Kidney epithelial cell (primary cell): ENCODE results near the gene USP34. TPM values are rescaled to one million over a fixed set of nuclear protein-coding genes. Genes with fewer than 3 reads are reported as not detected.
A peak's percentile ranks its signal among the peaks of the same experiment; 100 is the strongest.

Experiments
- DNase-seq: peaks from one replicate; pipeline ENCODE4 v3.0.0-alpha.2; 2010; ENCODE audit warnings: low read depth
- H3K27me3 ChIP-seq: 2 replicates; pipeline ENCODE4 v1.6.0; 2011; ENCODE audit warnings: low read length; ENCODE audit not compliant: control insufficient read depth, insufficient read depth
- H3K36me3 ChIP-seq: 2 replicates; pipeline ENCODE4 v1.5.1; 2011; ENCODE audit warnings: low read length; ENCODE audit not compliant: control insufficient read depth, insufficient read depth
- H3K4me3 ChIP-seq: 2 replicates; pipeline ENCODE4 v1.5.1; 2011; ENCODE audit warnings: low read depth, mild to moderate bottlenecking, control low read depth, low read length
- total RNA-seq: library from RNA; depleted of rRNA; stranded (reverse); fragments of >200 nt; gene quantifications from 2 replicates; pipeline ENCODE4 v1.2.3, GENCODE V29; 2015
- TF ChIP-seq, protein P1 (sequence below): IDR thresholded peaks from 2 replicates; pipeline ENCODE4 v1.5.1; 2011; ENCODE audit warnings: mild to moderate bottlenecking, moderate library complexity, low read length, control low read depth, inconsistent platforms; ENCODE audit not compliant: insufficient read depth, poor library complexity, severe bottlenecking

USP34 gene
- total RNA-seq, 1 donor from 2014 or later, result 90.0 TPM

DNA sequence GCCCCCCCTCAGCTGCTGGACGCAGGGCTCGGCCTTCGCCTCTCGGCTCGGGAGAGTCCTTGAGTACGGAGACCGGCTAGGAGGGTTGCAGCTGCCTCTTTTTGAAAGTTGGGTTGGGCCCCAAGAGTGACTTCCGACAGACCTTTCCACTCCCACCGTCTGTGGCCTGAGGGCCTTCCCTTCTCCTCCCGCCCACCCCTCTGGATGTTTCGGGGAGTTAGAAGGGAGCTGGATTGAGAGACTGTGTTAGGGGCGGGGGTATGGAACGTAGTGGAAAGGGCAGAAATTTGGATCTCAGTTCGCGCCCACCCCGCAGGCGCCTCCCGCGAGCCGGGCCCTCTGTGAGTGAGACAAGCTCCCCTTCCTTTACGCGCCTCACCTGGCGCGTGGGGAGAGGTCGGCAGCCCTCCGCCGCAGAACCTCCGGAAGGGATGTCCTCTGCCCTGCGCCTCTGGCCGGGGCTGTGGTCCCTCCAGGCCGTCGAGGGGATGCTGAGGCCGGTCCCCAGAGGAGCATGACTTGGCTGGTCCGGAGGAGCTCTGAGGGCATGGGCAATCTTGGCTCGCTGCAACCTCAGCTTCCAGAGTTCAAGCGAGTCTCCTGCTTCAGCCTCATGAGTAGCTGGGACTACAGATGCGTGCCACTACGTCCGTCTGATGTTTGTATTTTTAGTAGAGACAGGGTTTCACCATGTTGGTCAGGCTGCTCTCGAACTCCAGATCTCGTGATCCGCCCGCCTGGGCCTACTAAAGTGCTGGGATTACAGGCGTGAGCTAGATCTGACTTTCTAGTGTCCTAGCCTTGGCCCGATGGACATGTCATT lies 292.9 kb downstream of the USP34 start:
- no peak for DNase-seq
- peaks cover 1% of the 10 kb centered on the region for H3K36me3 ChIP-seq
- no peaks in the 10 kb centered on the region for H3K27me3 ChIP-seq
- peak overlapping the region; percentile 59 for H3K4me3 ChIP-seq
- TF ChIP-seq, protein P1, sequence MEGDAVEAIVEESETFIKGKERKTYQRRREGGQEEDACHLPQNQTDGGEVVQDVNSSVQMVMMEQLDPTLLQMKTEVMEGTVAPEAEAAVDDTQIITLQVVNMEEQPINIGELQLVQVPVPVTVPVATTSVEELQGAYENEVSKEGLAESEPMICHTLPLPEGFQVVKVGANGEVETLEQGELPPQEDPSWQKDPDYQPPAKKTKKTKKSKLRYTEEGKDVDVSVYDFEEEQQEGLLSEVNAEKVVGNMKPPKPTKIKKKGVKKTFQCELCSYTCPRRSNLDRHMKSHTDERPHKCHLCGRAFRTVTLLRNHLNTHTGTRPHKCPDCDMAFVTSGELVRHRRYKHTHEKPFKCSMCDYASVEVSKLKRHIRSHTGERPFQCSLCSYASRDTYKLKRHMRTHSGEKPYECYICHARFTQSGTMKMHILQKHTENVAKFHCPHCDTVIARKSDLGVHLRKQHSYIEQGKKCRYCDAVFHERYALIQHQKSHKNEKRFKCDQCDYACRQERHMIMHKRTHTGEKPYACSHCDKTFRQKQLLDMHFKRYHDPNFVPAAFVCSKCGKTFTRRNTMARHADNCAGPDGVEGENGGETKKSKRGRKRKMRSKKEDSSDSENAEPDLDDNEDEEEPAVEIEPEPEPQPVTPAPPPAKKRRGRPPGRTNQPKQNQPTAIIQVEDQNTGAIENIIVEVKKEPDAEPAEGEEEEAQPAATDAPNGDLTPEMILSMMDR, result no peak

DNA sequence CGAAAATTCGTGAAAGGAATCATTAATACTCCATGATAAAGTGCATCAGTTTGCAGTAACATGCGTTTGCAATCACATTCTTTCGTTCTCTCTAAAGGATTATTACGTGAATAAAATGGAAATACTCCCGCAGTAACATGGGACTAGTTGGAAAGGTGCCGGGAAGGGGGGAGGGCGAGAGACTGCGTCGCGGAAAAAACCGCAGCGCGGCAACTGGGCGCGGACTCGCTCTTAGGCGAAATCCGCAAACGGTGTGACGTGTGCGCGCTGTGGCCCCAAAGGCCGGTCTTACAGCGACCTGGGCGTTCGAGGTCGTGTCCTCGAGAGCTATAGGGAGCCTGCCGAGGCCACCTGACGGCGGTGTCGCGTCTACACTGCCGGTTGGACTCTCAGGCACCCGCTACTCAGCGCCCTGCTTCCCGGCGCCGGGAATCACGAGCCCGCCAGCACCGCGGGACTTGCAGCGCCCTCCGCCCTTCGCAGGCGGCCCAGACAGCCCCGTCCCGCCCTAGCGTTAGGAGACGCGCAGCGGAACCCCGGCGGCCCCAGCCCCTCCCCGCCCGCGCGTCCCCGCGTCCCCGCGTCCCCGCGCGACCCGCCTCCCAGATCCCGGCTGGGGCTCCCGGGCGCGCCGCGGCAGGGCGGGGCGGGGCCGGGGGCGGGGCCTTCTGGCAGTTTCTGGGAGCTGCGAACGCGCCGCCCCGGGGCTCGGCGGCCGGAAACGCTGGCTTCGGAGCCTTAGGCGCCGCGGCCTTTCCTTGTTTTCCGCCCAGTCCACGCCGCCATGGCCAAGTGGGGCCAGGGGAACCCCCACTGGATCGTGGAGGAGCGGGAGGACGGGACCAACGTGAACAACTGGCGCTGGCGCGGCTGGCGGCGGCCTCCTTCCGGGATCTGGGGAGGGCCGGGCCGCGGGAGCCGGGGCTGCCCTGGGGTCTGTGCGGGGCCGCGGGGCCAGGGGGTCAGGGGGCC lies 293.8 kb downstream of the USP34 start:
- peak; percentile 42 for DNase-seq
- Histone ChIP-seq H3K36me3 (peaks cover 1% of the 10 kb centered on the region), H3K4me3 (peak overlapping the region; percentile 65), H3K27me3 (no peaks in the 10 kb centered on the region)
- TF ChIP-seq, protein P1, result no peak

DNA sequence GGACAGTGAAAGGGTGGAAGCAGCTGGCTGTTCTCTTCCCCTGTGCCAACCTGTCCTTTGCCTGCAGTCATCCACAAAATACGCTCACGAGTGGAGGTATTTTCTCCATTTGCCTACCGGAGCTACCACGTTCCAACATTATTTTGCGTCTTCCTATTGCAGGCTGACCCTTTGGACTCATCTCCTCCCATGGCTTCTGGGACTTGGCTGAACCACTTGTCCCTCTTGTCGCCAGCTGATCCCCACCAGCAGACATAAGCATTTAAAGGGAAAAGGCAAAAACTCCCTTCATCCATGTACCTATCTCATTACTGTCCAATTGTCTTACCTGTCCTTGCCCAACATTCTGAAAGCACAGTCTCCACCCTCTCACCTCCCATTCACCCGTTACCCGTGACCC lies 295.9 kb downstream of the USP34 start:
- H3K27me3 ChIP-seq, result no peaks in the 10 kb centered on the region
- no peak for DNase-seq
- no peak overlapping the region for H3K4me3 ChIP-seq
- TF ChIP-seq, protein P1, result no peak
- H3K36me3 ChIP-seq, result no peaks in the 10 kb centered on the region

DNA sequence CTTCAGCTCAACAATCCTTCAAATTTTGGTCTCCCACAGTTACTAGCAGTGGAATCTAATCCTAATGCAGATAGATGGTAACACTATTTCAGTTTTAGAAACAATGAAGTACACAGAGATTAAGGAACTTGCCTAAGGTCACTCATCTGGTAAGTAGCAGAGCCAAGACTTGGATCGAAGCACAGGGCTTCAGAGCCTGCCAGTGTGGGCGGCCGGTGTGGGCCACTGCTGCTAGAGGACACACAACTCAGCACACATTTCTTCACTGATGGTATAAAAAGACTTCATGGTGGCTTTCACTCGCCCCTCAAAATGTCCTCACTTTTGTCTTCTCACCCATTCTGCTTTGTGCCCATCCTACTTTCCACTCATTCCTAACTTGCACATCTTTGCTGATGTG lies 297.8 kb downstream of the USP34 start:
- H3K4me3 ChIP-seq, result no peak overlapping the region
- no peak for DNase-seq
- H3K27me3 ChIP-seq, result no peaks in the 10 kb centered on the region
- H3K36me3 ChIP-seq, result no peaks in the 10 kb centered on the region
- TF ChIP-seq, protein P1, result no peak

DNA sequence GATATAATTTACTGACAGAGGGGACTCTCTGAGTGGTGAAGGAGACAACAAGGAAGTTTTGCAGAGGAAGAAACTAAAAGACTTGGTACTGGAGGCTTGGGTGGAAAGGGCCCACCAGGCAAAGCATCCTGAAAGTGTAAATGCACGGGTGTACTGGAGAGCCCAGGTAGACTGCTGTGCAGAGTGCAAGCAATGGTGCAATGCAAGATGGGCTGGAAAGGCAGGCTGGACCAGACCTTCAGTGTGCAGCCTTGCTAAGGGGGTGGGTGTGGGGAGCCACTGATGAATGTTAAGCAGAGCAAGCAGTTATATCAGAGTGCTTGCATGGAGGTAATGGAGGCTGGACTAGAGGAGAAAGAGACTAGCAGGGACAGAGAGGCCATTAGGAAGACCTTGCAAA lies 298.2 kb downstream of the USP34 start:
- Histone ChIP-seq H3K4me3 (no peak overlapping the region), H3K36me3 (no peaks in the 10 kb centered on the region), H3K27me3 (no peaks in the 10 kb centered on the region)
- DNase-seq, result no peak
- TF ChIP-seq, protein P1, result no peak
